IPS DF 6.9 (cell line): ENCODE measurements around the gene TSC22D3.

Experiments
- DNase-seq: peaks from one replicate; pipeline ENCODE4 v3.0.0-alpha.2; 2013; ENCODE audit warnings: low read depth, low spot score
- H3K27ac ChIP-seq: one replicate; pipeline ENCODE4 v1.5.1; 2013; ENCODE audit warnings: low read length, control low read depth
- H3K27me3 ChIP-seq: 2 replicates; pipeline ENCODE4 v1.6.1; 2013; ENCODE audit warnings: mild to moderate bottlenecking, low read length; ENCODE audit not compliant: control insufficient read depth, insufficient read depth
- H3K36me3 ChIP-seq: 2 replicates; pipeline ENCODE4 v1.6.1; 2013; ENCODE audit warnings: low read length; ENCODE audit not compliant: control insufficient read depth, insufficient read depth
- H3K4me1 ChIP-seq: 2 replicates; pipeline ENCODE4 v1.6.1; 2013; ENCODE audit warnings: low read length; ENCODE audit not compliant: control insufficient read depth, insufficient read depth
- H3K4me3 ChIP-seq: 2 replicates; pipeline ENCODE4 v1.5.1; 2013; ENCODE audit warnings: mild to moderate bottlenecking, low read length
- H3K9me3 ChIP-seq: 2 replicates; pipeline ENCODE4 v1.6.1; 2013; ENCODE audit warnings: low read length, inconsistent platforms; ENCODE audit not compliant: control insufficient read depth, insufficient read depth
- WGBS: extraction: QIAGEN DNeasy Blood & Tissue Kit; methylation state at CpG from one replicate; pipeline ENCODE4 v1.1.7; 2013; ENCODE audit warnings: mixed read lengths, missing lambda C conversion rate; ENCODE audit not compliant: insufficient read length, insufficient coverage; 5-methylcytosine and 5-hydroxymethylcytosine counted together

The TSC22D3 gene

DNA sequence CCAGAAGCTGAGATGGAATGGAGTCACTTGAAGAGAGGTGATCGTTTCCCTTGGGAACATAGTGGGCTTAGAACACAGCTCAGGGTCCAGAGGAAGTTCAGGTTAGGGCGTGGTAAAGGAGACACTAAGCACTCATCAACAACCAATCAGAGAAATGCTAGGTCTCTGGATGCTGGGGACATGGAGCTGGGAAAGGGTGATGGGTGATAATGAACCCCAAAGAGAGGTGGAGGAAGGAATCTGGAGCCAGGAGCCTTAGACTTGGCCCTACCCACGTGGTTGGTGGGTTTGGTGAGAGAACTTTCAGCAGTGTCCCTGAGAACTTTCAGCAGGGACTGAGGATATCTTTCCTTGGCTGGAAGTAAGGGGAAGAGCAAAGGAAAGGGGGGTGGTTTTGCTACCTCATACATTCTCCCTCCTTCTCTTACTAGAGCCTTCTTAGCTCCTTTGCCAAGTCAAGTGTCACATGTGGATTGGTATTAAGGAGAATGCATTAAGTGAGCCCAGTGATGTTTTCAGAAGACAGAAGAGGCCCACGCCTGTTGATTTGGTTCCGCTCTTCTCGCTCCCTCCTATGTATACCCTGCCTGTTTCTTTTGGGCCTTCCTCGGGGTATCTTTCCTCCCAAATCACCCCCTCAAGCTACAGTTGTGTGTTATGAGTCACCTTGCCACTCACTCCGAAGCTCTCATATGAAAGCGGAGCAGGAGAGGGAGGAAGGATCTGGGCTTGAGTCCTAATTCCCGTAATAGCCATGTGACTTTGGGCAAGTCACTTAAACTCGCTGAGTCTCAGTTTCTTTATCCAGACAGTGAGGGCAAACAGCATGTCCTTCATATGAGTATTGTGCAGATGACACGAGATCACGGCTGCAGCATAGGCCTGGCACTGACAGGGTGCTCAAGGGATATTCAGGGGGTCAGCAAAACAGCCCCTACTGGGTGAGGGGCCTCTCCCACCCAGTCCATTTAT, 63.1 kb downstream of the TSC22D3 start:
- no peak overlapping the region for H3K4me3 ChIP-seq
- no CpG with 5 or more reads among the region's 13 CpGs for WGBS
- DNase-seq = no peak
- H3K4me1 ChIP-seq = peaks cover 8% of the 10 kb centered on the region
- H3K9me3 ChIP-seq = no peaks in the 10 kb centered on the region
- no peak overlapping the region for H3K27ac ChIP-seq
- no peaks in the 10 kb centered on the region for H3K36me3 ChIP-seq
- H3K27me3 ChIP-seq = no peaks in the 10 kb centered on the region

DNA sequence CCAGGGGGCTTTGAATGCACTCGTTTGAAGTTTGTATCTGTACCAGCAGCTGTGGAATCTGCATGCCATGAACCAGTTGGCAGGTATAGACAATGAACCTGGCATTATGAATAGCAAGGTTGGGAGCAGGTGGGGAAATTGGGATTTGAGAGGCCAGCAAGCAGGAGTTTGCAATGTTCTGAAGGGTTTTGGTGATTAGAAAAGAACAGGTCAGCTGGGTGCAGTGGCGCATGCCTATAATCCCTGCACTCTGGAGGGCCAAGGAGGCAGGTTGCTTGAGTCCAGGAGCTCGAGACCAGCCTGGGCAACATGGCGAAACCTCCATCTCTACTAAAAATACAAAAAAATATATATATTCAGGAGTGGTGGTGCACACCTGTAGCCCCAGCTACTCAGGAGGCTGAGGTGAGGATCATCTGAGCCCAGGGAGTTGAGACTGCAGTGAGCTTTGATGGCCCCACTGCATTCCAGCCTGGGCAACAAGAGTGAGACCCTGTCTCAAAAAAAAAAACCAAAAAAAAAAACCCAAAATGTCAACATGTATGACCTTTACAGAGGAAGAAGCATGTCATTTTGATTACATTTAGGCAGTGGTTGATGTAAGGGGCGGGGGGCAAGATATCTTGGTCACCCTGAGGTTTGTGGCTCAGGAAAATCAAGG, 63.9 kb downstream of the TSC22D3 start:
- H3K27ac ChIP-seq = no peak overlapping the region

DNA sequence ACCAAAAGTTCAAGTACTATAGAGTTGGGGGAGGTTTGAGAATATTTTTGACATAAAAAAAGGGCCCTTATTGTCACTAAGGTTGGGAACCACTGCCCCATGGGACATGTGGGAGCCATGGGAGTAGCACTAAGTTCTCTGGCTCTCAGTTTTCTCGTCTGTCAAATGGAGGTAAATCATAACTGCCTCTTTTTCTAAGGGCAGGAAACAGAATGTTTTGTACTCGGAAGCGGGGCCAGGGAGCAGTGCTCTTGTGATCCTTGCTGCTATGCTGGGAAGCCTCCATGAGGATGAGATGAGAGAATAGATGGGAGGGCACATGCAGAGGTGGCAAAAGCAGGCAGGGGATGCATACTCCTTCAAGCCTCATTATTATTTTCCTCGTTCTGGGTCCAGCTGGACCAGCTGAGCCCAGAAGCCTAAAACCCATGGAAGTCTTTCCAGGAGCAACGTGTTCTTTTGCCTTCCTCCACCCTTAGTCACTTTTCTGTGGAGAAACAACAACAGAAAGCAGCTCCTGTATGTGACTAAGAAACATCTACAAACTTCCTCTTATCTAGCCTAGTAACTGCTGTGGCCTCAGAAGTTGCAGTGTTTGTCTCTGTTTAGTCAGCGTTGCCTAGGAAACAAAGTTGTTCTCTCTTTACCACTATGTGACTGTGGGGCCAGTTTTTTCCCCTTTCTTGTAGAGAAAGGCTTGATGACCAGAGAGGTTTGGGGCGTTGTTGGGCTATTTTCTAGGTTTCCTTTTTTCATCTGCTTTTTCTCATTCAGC, 64.8 kb downstream of the TSC22D3 start:
- Histone ChIP-seq H3K27me3 (no peaks in the 10 kb centered on the region), H3K36me3 (no peaks in the 10 kb centered on the region), H3K27ac (no peak overlapping the region), H3K4me3 (no peak overlapping the region), H3K4me1 (peaks cover 5% of the 10 kb centered on the region; the same call in 1 of the 2 replicates), H3K9me3 (no peaks in the 10 kb centered on the region)
- WGBS = no CpG with 5 or more reads among the region's 7 CpGs
- no peak for DNase-seq

More for the DNA sequence above, 63.9 kb downstream of the TSC22D3 start:
- DNase-seq = no peak
- H3K9me3 ChIP-seq = no peaks in the 10 kb centered on the region
- H3K36me3 ChIP-seq = no peaks in the 10 kb centered on the region
- H3K4me1 ChIP-seq = peaks cover 5% of the 10 kb centered on the region; the same call in 1 of the 2 replicates
- no CpG with 5 or more reads among the region's 5 CpGs for WGBS
- H3K4me3 ChIP-seq = no peak overlapping the region
- no peaks in the 10 kb centered on the region for H3K27me3 ChIP-seq

DNA sequence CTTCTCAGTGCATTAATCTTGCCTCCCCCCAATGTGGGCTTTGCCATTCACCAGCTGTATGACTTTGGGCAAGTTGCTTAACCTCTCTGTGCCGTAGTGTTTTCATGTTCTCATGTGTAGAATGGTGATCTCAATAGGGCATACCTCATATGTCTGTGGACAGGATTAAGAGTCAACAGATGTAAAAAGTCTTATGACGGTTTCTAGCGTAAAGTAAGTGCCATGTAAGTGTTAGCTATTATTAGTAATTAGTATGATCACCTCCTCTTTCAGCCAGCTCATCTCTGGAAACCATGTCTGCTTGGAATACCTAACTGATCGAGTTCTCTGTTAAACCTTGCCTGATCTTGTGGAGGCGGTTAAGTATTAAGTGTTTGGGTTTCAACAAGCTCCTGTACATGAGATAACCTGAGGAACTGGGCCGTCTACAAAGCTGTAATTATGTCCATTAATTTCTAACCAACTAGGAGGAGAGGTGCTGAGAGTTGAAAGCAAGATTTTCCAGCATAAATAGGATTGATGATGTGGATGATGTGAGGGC, 66.3 kb downstream of the TSC22D3 start:
- H3K36me3 ChIP-seq = no peaks in the 10 kb centered on the region
- DNase-seq = no peak
- no peak overlapping the region for H3K4me3 ChIP-seq
- H3K4me1 ChIP-seq = 0 out of 2 replicates have a peak, but pooled peaks cover 2% of the 10 kb centered on the region
- no CpG with 5 or more reads among the region's 6 CpGs for WGBS
- H3K27me3 ChIP-seq = no peaks in the 10 kb centered on the region
- no peaks in the 10 kb centered on the region for H3K9me3 ChIP-seq
- H3K27ac ChIP-seq = no peak overlapping the region

DNA sequence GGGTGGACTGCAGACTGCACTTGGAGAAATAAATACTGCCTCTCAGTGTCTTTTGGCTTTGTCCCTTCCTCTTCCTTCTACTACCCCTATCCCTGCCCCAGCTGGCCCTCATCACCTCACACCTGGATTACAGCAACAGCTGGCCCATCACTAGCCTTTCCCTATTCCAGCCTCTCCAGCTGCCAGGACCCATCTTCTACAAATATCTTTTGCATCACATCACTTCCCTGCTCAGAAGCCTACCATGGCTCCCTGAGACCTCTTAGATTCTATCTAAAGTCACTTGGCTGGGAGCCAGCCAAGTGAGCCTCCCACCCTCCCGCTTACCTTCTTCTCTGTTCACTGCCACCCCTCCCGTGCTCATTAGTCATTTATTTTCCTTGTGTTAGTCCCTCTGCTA, 66.8 kb downstream of the TSC22D3 start:
- H3K36me3 ChIP-seq = no peaks in the 10 kb centered on the region
- DNase-seq = no peak
- no peaks in the 10 kb centered on the region for H3K9me3 ChIP-seq
- no peaks in the 10 kb centered on the region for H3K27me3 ChIP-seq
- 0 out of 2 replicates have a peak, but pooled peaks cover 2% of the 10 kb centered on the region for H3K4me1 ChIP-seq
- no peak overlapping the region for H3K4me3 ChIP-seq
- no CpG with 5 or more reads among the region's 2 CpGs for WGBS
- H3K27ac ChIP-seq = no peak overlapping the region

DNA sequence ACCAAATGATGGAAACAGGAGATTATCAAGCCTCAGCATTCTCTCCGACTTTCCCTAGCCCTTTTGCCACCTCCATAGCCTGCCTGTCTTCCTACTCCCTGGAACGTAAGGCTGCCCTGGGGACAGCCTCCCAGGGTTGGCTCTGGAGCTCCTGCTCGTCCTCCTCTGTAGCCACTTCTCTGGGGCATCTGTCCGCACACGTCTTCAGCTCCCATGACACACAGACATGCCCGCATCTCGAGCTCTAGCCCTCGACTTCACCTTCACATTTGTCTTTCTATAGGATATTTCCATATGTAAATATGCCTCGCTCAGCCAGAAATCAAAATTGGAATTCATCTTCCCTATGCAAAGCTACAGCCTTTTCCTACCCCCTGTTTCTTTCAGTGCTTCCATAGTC, 67.7 kb downstream of the TSC22D3 start:
- H3K27me3 ChIP-seq = no peaks in the 10 kb centered on the region
- no CpG with 5 or more reads among the region's 9 CpGs for WGBS

DNA sequence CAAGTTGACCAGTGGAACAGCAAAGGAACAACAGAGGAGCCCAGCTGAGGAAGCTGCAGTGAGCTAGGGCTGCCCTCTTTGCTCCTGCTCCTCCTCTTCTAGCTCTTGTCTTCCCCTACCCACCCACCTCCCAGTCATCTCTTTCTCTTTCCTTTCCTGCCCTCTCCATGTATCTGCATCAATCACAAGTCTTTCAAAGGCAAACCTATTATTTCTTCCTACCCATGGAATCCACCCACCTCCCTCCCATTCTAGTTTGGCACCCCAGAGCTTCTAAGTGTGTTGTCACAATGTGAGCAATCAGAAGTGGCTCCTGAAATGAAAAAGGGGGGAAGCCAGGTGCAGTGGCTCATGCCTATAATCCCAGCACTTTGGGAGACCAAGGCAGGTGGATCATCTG, 69.3 kb downstream of the TSC22D3 start:
- H3K4me1 ChIP-seq = peaks cover 4% of the 10 kb centered on the region; the same call in 1 of the 2 replicates
- H3K9me3 ChIP-seq = no peaks in the 10 kb centered on the region
- no peaks in the 10 kb centered on the region for H3K36me3 ChIP-seq
- H3K27me3 ChIP-seq = no peaks in the 10 kb centered on the region
- no peak overlapping the region for H3K4me3 ChIP-seq
- no peak overlapping the region for H3K27ac ChIP-seq
- no peak for DNase-seq

More for the DNA sequence above, 67.7 kb downstream of the TSC22D3 start:
- H3K4me1 ChIP-seq = 0 out of 2 replicates have a peak, but pooled peaks cover 2% of the 10 kb centered on the region
- no peaks in the 10 kb centered on the region for H3K36me3 ChIP-seq
- no peaks in the 10 kb centered on the region for H3K9me3 ChIP-seq
- H3K4me3 ChIP-seq = no peak overlapping the region
- DNase-seq = no peak
- no peak overlapping the region for H3K27ac ChIP-seq

DNA sequence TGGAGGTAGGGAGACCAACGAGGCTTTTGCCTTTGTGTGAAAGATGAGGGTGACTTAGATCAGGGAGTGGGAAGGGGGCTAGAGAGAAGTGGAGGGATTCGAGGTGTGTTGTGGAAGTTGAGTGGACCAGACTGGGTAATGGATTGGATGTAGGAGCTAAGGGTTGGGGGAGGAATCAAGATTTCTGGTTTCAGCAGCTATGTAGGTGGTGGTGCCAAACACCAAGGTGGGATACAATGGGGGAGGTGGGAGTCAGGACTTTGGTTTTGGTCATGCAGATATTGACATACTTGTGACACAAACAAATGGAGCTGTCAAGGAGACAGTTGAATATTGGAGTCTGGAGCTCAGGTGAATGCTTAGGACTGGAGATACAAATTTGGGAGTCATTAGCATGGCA, 71.0 kb downstream of the TSC22D3 start:
- no peaks in the 10 kb centered on the region for H3K9me3 ChIP-seq
- WGBS = 100% methylated on average over 1 of the region's 2 CpGs
- DNase-seq = no peak
- no peak overlapping the region for H3K27ac ChIP-seq
- H3K4me1 ChIP-seq = peaks cover 2% of the 10 kb centered on the region
- H3K36me3 ChIP-seq = no peaks in the 10 kb centered on the region
- H3K27me3 ChIP-seq = no peaks in the 10 kb centered on the region
- no peak overlapping the region for H3K4me3 ChIP-seq

DNA sequence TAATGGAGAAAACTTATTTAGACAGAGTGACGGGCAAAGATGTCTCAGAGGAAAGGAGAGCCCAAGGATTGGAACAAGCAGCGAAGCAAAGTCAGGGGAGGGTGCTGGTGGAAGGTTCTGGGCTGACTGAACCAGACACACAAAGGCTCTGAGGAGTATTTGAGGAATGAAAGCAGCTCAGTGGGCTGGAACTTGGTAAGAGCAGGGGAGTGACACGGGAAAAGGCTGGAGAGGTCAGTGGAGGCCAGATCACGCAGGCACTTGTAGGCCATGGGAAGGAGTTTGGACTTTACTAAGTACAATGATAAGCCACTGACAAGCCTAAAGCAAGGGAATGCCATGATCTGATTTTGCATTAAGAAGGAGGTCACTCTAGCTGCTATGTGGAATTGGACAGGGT, 71.4 kb downstream of the TSC22D3 start:
- Histone ChIP-seq H3K27me3 (no peaks in the 10 kb centered on the region), H3K4me1 (peaks cover 2% of the 10 kb centered on the region), H3K36me3 (no peaks in the 10 kb centered on the region), H3K9me3 (no peaks in the 10 kb centered on the region), H3K4me3 (no peak overlapping the region), H3K27ac (no peak overlapping the region)
- no CpG with 5 or more reads among the region's 4 CpGs for WGBS
- DNase-seq = no peak
